NCI-H1048 (cell line): ENCODE data around the gene C1orf116.

ENCODE experiments used
- DNase-seq: peaks from one replicate; lab custom pipeline; 2025; lab: John Stamatoyannopoulos, UW

Gene C1orf116

GRCh38 chr1:207034998-207035397 is 2.4 kb upstream of the C1orf116 start:
- no peak for DNase-seq

- no peak for DNase-seq
Measured at GRCh38 chr1:207034208-207034607, 1.7 kb upstream of the C1orf116 start.

GRCh38 chr1:207033302-207033701 is 746 bp upstream of the C1orf116 start:
- no peak for DNase-seq

- DNase-seq: no peak
Measured at GRCh38 chr1:207031632-207032264, 808 bp downstream of the C1orf116 start.

GRCh38 chr1:207031016-207031415 is 1.5 kb downstream of the C1orf116 start:
- no peak for DNase-seq

GRCh38 chr1:207030522-207031009 is 2.0 kb downstream of the C1orf116 start:
- DNase-seq: no peak

- DNase-seq: no peak
Measured at GRCh38 chr1:207029701-207030521, 2.6 kb downstream of the C1orf116 start.

GRCh38 chr1:207028884-207029650 is 3.5 kb downstream of the C1orf116 start:
- no peak for DNase-seq

GRCh38 chr1:207027921-207028320 is 4.6 kb downstream of the C1orf116 start:
- no peak for DNase-seq

GRCh38 chr1:207027206-207027777 is 5.3 kb downstream of the C1orf116 start:
- DNase-seq: no peak

GRCh38 chr1:207026104-207026534 is 6.4 kb downstream of the C1orf116 start:
- no peak for DNase-seq

GRCh38 chr1:207025146-207025880 is 7.2 kb downstream of the C1orf116 start:
- DNase-seq: no peak

GRCh38 chr1:207024202-207025145 is 8.1 kb downstream of the C1orf116 start:
- no peak for DNase-seq

GRCh38 chr1:207022996-207023679 is 9.4 kb downstream of the C1orf116 start:
- DNase-seq: no peak

- no peak for DNase-seq
Measured at GRCh38 chr1:207021876-207022596, 10.5 kb downstream of the C1orf116 start.

GRCh38 chr1:207021139-207021861 is 11.3 kb downstream of the C1orf116 start:
- DNase-seq: no peak

- no peak for DNase-seq
Measured at GRCh38 chr1:207020709-207021107, 11.8 kb downstream of the C1orf116 start.

GRCh38 chr1:207020065-207020708 is 12.4 kb downstream of the C1orf116 start:
- DNase-seq: no peak
